NCI-H748 treated with DMSO at 0.1 percent for 48 hours (cell line): Measurements from ENCODE around the gene ATP2B1.

ENCODE experiments used
- DNase-seq: peaks from one replicate; lab custom pipeline; 2025; lab: John Stamatoyannopoulos, UW

The ATP2B1 gene

DNA sequence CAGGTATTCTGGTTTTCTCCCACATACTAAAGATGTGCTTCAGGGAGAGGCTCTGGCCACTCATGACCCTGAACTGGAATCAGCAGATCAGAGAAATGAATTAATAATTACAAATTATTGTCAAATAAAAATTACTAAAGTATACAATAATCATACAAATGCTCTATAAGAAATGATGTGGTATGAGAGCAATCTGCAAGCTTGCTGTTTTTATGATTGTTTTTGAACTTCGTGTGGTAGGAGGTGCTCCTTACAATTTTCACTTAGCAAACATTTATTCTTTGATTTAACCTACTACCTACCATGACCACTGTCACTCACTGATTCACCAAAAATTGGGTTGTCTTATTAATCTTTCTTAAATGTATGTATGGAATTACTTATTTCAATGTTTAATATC is 16.2 kb downstream of the ATP2B1 start:
- no peak for DNase-seq

GRCh38 chr12:89691659-89692058 is 17.0 kb downstream of the ATP2B1 start:
- no peak for DNase-seq

DNA sequence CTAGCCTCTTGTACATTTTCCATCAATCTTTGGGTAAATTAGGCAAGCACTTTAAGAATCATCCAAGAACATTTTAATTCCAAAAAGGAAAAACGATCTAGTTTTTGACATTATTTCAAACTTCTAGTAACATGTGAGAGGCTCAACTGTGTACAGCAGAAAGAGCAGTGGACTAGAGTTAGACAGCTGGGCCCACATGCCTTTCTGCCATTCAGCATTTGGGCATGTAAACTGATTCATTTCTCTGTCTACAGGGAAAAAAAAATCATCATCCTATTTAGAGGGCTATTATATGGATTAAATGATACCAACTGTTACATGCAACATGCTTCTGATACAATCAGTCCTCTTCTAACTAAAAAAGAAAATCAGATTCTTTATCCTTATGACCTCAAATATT is 17.7 kb downstream of the ATP2B1 start:
- DNase-seq: no peak

DNA sequence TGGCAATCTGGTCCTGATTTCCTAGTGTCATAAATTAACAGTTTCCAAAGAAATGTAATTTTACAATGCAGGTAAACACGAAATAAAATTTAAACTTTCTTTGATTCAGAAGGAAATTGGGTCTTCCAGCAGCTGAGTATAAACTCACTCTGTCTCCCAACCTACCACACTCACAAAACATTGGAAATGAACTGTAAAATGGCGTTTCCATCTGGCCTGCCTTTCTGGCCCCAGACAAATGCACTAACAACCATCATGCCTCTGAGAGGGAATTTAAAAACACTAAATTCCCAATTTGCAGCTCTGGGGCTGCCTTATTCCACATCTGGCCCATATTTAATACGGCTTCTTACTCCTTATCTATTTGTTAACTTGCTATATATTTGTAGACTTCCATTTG is 19.3 kb downstream of the ATP2B1 start:
- no peak for DNase-seq

- DNase-seq: no peak
Measured at GRCh38 chr12:89686311-89686710, 22.3 kb downstream of the ATP2B1 start.

GRCh38 chr12:89685363-89685972 is 23.2 kb downstream of the ATP2B1 start:
- DNase-seq: no peak

DNA sequence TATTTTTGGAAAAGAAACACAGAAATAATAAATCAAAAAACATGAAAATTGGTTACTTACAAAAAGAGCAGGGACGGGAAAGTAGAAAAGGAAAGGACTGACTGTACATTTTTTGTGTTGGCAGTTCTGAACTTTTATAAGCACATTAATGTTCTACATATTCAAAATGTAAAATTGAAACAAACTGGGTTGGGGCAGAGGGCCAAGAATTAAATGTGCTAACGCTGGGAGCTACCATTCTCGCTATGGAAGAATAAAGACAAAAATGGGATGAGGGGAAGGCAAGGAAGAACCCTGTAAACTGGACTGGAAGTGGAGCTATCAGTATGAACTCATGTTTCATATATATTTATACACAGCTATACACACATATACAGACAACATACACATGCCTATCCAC is 24.5 kb downstream of the ATP2B1 start:
- no peak for DNase-seq

DNA sequence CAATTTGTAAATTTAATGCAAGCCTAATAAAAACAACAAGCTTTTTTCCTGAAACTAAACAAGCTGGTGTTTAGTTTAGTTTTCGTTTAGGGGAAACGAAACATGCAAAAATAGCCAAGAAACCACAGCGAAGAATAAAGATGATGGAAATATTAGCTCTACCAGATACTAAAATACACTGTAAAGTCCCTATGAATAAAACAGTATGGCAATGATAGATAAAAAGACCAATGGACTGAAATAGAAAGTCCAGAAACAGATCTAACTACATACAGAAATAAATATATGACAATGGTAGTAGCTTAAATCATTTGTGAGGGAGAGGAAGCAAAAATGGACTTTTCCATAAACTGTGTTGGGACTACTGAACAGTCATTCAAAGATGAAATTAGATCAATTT is 26.4 kb downstream of the ATP2B1 start:
- DNase-seq: no peak

- no peak for DNase-seq
Measured at GRCh38 chr12:89680409-89680808, 28.2 kb downstream of the ATP2B1 start.

GRCh38 chr12:89679631-89680030 is 29.0 kb downstream of the ATP2B1 start:
- no peak for DNase-seq

- no peak for DNase-seq
Measured at GRCh38 chr12:89678225-89678624, 30.4 kb downstream of the ATP2B1 start.

- no peak for DNase-seq
Measured at GRCh38 chr12:89676930-89677329, 31.7 kb downstream of the ATP2B1 start.

GRCh38 chr12:89674326-89674942 is 34.2 kb downstream of the ATP2B1 start:
- no peak for DNase-seq

GRCh38 chr12:89673603-89674002 is 35.0 kb downstream of the ATP2B1 start:
- DNase-seq: no peak

DNA sequence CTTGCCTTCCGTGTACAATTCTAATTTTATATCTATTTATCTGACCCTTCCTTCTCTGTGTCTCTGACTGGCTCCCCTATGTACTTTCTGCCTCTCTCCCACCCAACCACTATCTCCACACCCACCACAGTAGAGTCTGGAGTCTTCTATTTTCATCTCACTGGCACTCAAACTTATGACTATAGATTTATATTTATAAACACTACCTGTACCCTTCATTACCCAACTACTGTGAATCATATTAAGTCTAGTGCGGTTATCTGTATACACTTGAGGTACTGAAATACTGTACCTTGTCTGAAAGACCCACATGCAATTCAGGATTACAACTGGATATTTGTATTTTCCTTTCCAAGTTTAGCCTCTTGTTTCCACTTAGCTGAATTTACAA is 36.1 kb downstream of the ATP2B1 start:
- DNase-seq: no peak

- no peak for DNase-seq
Measured at GRCh38 chr12:89671469-89671868, 37.2 kb downstream of the ATP2B1 start.

DNA sequence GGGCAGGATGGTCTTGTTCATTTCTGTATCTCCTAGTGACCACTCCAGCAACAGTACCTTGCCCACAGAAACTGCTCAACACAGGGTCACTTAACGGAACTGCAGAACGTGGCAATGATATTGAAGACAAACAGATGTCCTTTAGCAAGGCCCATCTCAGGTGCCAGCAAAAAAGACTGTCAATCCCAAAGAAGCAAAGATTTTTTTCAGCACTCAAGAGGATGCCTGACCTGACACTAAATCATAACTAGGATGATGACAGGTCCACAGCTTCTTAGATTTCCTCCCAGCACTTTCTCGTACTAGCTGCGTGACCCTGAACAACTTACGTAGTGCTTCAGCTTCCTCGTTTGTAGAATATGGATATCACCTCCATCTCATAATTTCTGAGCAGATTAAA is 39.4 kb downstream of the ATP2B1 start:
- DNase-seq: no peak

GRCh38 chr12:89665556-89665955 is 43.1 kb downstream of the ATP2B1 start:
- no peak for DNase-seq

DNA sequence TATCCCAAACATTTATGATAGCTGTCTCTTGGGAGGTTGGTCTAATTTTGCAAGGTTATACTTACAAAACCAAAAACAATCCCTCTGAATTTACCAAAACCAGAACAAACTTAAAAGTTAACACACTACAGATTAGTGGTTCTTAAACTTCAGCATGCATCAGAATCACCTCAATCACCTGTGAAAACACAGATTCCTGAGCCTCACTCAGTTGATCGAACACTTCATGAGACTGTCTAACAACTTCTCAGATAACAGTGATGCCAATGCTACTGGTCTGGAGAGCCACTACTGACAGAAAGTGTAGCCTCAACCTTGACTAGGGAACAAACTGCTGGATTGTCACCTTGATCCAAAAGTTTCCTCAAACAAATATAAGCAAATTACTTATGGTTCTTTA is 44.2 kb downstream of the ATP2B1 start:
- no peak for DNase-seq

GRCh38 chr12:89663577-89664357 is 44.9 kb downstream of the ATP2B1 start:
- no peak for DNase-seq

- no peak for DNase-seq
Measured at GRCh38 chr12:89662623-89663022, 46.0 kb downstream of the ATP2B1 start.

DNA sequence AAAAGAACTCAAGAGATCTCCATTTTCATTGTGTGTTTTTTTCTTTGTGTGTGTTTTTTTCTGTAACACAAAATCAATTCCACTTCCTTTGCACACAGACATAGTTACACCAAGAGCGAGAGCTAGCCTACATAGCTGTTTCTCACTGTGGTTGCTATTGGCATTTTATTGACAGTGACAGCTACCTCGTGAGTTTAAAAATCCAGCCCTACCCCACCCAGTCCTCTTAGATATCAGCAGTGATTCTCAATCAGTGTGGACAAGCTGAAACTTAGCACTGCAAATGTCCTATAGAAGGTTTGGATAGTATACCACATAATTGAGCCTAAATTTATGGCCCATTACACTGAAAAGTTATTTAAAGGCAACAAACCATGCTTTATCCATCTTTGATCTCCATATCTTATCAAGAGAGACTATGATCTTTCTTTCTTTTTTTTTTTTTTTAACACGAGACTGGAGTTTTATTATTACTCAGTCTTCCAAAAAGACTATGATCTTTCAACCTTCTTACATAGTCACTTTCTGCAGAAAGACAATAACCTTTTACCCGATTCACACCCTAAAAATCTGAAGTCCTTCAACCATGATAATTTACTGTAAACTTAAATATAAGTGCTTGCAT is 46.8 kb downstream of the ATP2B1 start:
- no peak for DNase-seq

- DNase-seq: no peak
Measured at GRCh38 chr12:89657739-89658138, 50.9 kb downstream of the ATP2B1 start.
